Activated CD4-positive, alpha-beta T cell treated with anti-CD3 and anti-CD28 coated beads for 48 hours (primary cell): ENCODE data around the gene CRABP1.

Experiments
- DNase-seq: peaks from one replicate; pipeline ENCODE4 v3.0.0-alpha.2; 2020

CRABP1 gene

DNA sequence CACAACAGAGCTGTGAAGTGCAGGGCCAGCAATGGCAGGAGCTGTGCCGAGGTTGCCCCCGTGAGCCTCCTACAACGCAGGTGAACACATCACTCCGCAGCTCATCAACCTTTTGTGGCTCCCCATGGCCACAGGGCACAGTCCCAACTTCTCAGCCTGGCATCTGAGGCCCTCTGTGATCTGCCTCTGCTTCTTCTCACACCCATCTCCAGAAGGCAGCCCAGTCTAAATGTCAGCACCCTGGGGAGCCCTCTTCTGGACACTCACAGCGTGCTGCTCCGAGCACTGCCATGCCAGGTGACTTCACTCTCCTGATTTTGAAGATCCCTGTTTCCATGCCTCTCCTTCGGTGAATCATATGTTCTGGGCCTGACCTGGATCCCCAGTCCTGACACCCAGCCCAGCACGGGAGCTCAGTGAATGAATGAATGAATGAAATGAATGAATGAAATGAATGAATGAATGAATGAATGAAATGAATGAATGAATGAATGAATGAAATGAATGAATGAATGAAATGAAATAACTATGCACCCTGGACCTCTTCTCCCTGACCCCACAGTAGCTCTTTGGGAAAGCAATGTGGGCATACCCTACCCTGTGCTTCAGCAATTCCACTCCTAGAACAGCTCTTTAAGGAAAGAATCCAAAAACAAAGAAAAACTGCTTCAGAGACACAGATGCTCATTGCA is 22.9 kb upstream of the CRABP1 start:
- DNase-seq: peak; percentile 8

DNA sequence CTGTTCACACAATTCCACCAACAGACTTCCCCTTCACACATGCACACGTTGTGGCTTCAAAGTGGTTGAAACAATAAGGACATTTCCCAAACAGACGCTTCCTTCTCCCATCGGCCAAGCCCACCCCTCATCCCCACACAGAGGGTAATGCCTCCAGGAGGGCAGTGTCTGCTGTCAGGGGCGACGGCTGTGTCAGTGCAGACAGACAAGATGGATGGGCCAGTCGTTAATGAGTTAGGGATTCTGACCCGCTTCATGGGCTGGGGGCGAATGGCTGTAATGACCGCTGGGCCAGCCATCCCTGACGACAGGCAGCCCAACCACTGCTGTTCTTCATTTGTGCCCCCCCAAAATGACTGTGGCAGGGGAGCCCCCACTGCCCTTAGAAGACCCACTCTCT is 20.6 kb upstream of the CRABP1 start:
- no peak for DNase-seq

DNA sequence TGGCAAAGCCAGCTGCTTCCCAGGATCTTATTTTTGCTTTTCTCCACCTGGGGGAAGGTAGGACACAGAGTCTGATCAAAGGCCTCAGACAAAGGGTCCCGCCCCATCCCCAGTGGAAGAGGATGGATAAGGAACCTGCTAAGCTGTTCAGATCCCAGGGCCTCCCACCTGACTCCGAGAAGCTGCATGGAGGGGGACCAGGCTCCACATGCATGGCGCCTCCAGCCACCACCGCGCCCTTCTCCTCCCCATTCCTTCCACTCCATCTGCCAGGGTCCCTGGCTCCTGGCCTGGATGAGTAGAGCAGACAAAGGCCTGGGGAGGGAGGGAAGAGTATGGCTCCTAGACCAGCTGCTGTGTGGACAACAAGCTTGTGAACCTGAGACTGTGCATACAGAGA is 20.0 kb upstream of the CRABP1 start:
- no peak for DNase-seq

DNA sequence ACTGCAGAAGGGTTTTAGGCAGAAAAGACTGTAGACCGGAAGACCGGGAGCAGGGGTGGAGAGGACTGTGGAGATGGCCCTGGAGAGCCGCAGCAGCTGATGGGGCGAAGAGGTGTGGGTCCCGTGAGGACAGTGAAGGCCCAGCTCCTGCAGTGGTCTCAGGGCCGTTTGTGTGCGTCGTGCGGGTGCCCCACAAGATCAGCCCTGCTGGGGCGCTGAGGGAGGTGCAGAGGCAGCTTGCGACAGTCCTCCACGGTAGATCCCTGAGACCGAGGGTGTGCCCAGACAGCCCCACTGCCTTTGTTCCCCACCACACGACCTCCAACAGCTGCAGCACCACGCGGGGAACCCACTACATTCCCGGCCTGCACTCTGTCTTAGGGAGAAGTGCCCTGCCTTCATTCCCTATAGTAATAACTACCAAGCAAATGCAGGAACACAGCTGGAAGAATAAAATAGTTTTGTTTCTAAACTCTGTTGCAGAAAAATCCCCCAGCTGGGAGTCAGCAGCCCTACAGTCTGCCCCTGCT is 19.0 kb upstream of the CRABP1 start:
- no peak for DNase-seq

DNA sequence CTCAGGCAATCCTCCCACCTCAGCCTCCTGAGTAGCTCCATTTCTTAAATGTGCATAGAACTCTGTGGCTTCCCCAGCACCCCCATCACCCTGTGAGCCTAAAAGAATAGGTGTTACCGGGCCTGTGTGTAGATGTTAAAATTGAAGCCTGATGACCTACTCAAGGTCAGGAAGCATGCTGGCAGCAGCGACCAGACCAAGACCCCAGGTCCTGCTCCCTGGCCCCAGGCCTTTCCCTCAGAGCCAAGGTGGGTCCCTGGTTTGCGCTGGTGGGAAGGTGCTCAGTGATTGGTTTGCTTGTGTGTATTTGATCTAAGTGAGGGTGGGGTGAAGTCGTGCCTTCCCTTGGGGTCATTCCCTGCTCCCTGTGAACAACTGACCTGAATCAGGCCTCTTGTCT is 18.4 kb upstream of the CRABP1 start:
- no peak for DNase-seq

DNA sequence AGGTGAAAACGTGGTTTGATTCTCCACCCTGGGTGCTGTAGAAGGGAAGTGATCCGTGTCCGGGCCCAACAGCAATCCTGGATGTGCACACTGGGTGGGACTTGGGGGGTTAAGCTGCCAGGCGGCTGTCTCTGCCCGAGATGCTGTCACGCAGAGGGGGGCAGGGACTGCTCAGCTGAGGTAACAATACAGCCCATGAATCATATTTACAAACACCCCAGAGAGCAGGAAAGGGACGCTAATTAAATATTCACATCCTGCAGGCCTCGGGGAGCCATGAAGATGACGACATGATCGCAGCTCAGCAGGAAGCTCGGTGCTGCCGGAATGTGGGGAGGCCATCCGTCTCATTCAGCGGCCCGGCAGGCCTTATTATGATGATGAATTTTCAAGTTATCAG is 17.9 kb upstream of the CRABP1 start:
- DNase-seq: no peak

DNA sequence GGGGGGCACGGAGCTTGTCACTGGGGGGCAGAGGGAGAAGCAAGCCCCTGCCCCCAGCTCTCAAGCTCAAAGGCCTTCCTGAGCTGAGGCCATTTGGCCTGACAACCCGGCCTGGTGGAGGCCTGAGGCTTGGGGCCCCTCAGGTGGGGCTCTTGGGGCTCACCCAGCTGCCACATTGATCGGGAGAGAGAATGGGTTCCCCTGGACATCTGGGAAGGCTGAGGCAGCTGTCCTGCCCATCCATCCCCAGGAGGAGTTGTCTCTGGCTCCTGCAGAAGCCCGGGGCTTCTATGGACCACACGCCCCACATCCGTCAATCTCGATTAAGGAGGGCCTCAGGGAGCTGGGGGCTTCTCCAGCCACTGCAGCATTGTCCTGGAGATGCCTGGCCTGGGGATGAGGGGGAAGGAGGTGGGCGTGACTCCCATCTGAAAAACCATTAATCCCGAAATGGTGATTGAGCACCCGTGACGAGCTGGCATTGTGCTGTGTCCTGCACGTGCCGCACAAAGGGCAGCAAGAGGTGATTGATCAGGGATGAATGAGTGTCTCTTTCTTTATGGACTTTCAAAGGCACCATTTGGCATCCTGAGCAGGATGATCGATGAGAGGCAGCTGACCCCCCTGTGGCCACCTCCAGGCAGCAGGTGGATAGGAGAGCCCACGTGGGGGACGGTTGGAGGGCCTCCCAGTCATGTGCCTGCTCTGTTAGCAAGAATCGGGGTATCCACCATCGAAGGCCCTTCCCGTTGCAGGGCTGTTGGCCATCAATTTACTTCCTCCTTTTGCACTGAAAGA is 17.2 kb upstream of the CRABP1 start:
- no peak for DNase-seq

DNA sequence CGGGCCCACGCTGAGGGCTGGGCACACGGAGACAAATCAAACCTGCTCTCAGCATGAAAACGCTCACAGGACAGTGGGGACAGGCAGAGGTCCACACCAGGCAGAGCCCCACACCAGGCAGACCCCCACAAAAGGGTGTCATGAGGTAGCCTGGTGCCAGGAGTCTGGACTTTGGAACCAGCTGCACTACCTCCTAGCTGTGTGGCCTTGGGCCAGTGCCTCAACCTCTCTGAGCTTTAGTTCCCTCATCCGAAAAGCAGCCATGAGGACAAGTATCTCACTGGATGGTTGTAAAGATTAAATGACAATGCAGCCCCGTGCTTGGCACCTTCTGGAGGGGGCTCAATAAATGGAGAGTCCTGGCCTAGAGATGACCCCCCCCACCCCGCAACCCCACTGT is 16.5 kb upstream of the CRABP1 start:
- no peak for DNase-seq

DNA sequence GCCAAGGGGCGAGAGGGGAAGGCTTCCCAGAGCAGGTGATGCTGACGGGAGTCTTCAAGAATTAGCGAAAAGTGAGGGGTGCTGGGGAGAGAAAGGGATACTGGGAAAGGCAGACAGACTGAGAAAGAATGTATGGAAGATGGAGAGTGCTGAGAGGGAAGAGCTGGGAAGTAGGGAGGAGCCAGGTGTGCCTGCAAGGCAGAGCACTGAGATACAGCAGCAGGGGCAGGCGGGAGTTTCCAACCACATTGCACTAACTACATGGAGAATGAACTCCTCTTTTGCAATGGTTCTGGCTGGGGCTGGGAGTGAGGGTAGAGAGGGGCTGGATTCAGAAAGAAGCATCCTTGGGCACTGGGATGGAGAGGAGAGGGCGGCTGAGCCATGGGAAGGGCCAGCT is 16.0 kb upstream of the CRABP1 start:
- DNase-seq: no peak

DNA sequence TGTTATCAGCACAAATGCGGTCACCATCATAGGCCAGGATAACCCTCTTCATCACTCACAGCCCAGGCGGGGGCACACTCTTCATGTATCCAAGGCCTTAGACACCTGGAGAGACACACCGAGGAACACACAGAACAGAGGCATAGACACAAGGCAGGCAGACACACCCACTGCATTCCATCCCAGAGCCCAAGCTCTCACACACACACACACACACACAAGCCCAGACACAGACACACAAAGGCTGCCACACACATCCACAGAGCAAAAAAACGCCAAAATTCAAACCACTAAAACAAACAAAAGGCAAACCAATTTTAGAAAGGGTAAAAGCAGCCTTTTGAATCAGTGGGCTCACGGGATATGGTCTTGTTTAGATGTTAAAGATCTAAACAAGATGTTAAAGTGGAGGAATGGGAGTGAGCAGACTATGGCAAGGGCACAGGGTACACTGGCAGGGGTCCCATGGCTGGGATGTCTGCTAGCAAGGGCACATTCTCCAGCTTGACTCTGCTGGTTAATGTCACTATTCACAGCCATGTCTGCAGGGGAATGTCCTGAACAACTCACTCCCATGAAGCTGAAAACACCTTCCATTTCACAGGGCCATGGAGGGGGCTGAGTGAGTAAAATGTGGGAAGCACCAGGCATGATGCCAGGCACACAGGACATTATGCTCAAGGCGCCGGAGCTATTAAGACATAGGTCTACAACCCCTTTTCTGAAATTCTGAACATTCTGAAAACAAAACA is 14.9 kb upstream of the CRABP1 start:
- DNase-seq: no peak

DNA sequence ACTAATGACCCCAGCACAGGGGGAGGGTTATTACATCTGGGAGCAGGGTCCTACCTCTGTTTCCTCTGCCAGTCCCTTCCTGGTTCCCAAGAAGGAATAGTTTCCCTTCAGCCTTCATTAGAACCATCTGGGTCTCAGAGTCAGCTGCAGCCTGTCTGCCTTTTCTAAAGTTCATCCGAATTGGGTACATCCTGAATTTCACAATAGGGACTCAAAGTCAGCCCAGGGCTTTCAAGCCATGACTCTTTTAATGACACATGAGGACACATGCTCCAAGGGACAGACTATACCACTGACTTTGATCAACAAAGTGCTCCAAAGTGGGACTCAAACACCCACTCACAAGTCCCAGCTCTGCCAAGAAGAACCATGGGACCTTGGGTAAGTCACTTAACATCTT is 12.7 kb upstream of the CRABP1 start:
- no peak for DNase-seq

DNA sequence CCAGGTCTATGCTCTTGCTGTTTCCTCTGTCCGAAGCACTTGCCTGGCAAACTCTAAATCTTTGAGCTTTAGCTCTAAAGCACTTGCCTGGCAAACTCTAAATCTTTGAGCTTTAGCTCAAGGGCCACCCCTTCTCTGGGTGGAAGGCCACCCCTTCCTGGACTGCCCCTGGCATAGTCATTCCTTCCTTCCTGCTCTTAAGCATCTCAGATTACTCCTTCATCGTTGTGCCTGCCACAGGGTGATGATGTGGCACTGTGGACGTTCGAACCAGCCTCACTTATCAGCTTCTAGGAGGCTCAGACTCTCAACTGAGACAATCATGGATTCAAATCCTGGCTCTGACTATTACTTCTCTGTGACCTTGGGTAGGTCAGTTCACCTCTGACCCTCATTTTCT is 10.5 kb upstream of the CRABP1 start:
- peak; percentile 16 for DNase-seq

DNA sequence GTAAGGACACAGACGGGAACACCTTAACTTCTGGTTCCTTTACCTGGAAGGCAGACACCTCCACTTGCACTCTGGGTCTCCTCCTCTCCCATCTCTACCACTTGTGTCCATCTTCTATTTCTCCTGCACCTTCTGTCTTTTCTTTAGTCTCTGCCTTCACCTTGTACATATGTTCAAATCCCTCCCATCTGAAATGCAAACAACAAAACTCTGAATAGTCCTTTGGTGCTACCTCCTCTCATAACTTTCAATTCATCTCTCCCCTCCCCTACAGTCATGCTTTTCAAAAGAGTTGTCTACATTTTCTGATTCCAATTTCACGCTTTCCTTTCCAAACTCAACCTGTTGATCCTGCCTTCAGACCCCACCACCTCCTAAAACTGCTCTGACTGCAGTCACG is 5.3 kb upstream of the CRABP1 start:
- DNase-seq: no peak

DNA sequence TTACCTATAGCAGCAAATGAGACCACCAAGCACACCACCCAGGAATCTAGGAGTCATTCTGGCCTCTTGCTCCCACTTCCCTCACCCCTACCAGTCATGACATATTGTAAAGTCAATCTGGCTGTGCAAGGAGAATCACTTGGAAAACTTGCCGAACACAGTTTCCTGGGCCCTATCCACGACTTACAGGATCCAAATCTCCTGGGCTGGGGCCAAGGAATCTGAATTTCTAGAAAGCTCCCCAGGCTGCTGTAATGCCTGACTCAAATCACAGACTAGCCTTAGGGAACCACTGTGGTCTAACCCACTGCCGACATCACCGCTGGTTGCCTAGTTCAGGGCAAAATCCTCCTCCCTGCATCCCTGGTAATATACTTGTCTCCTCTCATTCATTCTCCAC is 4.2 kb upstream of the CRABP1 start:
- no peak for DNase-seq

DNA sequence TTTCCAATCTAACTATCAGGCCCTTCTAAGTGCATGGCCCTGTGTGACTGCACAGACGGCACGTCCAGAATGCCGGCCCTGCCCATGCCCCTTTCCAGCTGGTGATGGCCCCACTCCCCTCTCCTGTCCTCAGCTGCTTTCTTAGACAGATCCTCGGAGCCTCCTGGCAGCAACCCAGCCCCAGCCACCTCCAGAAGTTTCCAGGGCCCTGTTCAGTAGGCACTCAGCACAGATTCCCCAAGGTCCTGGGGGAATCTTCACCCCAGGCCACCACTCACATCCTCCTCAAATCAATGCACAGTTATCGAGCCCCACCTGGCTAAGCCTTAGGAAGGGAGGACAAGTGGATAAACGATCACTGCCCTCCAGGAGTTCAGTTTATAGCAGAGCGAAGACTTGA is 1.4 kb upstream of the CRABP1 start:
- DNase-seq: no peak

DNA sequence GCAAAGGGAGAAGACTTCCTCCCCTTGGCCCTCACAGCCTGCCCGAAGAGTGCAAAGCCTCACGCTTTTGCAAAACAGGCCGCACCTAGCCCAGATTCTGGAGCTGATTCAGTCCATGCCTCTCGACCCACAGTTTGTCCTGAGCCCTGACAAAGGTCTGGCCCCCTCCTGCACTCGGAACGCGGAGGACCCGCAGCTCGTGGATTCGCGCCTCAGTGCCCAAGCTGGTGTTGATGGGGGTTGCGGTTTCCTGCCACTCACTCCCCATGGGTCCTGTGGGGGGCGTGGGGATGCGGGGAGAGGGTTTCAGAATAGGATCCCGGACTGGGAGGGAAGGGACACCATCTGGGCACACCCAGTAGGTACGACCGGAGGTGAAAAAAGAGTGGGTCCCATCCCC is 594 bp upstream of the CRABP1 start:
- DNase-seq: no peak

DNA sequence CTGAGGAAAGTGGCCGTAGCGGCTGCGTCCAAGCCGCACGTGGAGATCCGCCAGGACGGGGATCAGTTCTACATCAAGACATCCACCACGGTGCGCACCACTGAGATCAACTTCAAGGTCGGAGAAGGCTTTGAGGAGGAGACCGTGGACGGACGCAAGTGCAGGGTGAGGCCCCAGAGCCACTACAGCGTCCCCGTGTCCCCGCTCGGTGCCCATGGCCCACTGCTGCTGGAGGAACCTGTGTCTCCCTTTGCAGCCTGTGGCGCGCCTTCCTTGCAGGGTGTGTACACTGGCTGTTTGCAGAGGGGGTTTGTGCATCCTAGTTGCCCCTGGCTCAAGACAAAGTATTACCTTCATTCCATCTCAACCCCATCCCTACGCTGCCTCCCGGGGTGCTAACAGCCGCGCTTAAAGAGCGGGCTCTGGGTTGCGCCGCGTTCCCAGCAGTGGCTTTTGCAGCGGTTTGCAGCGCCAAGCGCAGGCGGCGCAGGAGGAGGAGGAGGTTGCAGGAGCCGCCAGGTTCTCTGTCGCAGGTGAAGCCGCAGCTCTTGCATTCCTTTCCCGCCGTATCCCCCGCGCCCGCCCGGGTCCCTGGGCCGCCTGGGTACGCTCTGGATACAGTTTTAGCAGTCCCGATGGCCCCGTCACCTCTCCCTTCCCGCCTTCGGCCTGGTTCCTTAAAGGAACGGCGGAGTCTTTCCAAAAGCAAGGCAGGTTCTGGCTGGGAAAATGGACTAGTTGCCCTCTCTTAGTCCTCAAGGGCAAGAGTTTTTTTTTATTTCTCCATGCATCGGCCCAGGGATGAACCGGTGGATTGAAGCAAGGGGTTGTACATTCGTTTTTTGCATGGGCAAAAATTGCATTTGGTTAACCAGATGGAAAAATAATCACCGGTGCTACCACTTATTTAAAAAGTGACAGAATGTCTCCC is 1.2 kb downstream of the CRABP1 start:
- no peak for DNase-seq

DNA sequence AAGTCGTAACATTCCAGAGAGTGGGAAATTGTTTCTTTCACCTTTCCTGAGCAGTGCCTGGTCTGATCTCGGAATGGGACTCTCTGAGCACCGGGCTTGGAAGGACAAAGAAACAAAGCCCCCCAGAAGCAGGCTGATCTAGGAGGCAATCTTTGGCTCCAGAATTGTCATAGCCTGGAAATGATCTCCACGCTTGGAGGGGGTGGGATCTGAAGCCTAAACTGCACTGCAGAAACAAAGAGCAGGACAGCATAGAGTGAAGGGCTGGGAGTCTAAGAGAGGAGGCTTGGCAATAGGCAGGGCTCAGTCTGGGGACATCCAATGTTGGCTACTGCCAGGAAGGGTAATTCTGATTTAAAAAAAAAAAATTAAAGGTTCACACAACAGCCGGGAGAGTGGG is 1.9 kb downstream of the CRABP1 start:
- DNase-seq: no peak

DNA sequence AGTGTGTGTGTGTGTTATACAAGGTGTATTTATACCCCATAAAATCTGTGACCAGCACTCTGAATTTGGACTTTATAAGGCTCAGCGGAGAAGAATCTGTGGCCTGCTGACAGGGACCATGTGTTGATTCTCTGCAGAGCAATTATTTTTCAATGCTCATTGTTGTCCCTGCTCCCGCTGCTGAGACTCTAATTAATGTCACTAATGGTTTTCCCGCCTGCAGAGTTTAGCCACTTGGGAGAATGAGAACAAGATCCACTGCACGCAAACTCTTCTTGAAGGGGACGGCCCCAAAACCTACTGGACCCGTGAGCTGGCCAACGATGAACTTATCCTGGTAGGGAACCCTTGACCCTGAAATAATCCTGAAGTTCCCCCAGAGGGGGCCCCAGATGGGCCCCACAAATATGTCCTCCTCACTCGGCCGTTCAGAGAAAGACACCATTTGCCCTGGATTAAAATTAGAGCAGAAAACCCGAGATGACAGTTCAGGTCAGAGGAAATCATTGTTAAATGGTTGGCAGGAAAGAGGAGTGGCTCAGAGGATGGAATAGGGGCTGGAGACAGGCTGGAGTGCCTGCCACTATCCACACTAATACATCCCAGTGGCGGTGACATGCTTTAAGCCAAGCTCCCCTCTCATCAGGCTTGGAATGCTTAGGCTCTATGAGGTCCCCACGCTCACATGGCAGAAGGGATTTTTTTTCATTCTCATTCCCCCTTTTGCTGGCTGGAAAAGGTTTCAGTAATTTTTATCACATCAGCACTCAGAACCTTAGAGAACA is 3.3 kb downstream of the CRABP1 start:
- no peak for DNase-seq

DNA sequence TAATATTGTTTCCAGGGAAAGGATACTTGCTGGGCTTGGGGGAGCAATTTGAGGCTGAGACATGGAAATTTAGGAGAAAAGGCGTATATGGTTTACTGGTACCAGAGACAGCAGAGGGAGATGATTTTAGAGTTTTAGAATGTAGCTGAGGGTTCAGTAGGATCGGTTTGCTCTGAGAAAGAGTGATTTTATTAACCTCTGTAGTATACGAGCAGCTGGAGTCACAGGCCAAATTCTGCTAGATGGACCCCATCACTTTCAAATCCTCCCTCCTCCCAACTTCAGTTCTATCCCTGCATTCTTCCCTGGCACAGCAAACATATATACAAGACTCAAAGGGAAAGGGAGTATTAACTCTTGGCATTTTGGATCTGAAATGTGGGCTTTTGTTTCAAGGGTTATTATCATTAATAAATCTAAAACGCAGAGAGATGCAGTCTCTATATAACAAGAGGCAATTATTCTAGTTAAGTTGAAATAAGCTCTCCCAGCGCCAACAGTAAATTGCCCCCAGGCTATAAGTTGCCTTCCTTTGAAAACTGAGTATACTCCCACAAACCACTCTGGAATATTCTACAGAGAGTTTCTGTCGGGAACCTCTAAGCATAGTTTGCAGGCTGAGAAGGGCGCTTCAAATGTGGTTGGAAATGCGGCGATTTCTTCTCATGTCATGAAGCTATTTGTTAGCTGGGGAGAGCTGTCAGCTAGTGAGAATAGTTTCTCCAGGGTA is 5.4 kb downstream of the CRABP1 start:
- DNase-seq: no peak
